ENCODE measurements around the gene TMEM185B.

TMEM185B gene

DNA sequence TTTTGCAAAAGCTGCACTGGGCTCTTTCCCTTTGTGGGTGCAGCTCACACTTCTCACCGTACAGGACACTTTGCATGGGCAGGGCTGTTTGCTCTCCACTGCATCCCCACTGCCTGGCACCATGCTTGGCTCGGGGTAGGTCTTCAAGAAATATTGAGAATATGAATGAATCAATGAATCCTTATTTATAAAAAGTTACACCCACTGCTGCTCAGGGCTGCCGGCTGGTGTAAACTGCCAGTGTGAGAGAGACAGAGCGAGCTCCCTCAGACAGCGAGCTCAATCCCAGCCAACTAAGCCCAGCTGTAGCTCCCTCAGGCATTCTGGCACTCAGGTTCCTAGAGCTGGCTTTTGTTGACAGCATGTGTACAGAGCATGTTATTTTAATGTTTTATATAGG lies 3.4 kb downstream of the TMEM185B start:
- Histone ChIP-seq H3K9me3 (ENCODE audit: insufficient read depth, low read length) (no peaks in the 10 kb centered on the region), H3K4me3 (ENCODE audit: insufficient read depth, low read length, poor library complexity, severe bottlenecking) (no peak overlapping the region), H3K27me3 (ENCODE audit: low read length) (no peaks in the 10 kb centered on the region), H3K4me2 (ENCODE audit: low read depth, low read length, poor library complexity, severe bottlenecking) (no peak overlapping the region), H3K9ac (ENCODE audit: low read length) (no peak overlapping the region), H3K27ac (ENCODE audit: low read depth, low read length) (no peak overlapping the region), H3K9me2 (replicated peaks; ENCODE audit: insufficient read depth, low read length) (no peaks in the 10 kb centered on the region), H3K79me2 (ENCODE audit: insufficient read depth, low read length) (no peaks in the 10 kb centered on the region), H4K20me1 (ENCODE audit: low read depth, low read length) (no peaks in the 10 kb centered on the region), H3K36me3 (ENCODE audit: low read length) (no peaks in the 10 kb centered on the region), H2AFZ (ENCODE audit: low read depth, low read length, severe bottlenecking) (no peak overlapping the region), H3F3A (ENCODE audit: insufficient read depth) (no peaks in the 10 kb centered on the region)
- no peak for TF ChIP-seq EZH2phosphoT487 (conservative IDR thresholded peaks at IDR 0.05; ENCODE audit: low read length)
- TF ChIP-seq, protein P1, sequence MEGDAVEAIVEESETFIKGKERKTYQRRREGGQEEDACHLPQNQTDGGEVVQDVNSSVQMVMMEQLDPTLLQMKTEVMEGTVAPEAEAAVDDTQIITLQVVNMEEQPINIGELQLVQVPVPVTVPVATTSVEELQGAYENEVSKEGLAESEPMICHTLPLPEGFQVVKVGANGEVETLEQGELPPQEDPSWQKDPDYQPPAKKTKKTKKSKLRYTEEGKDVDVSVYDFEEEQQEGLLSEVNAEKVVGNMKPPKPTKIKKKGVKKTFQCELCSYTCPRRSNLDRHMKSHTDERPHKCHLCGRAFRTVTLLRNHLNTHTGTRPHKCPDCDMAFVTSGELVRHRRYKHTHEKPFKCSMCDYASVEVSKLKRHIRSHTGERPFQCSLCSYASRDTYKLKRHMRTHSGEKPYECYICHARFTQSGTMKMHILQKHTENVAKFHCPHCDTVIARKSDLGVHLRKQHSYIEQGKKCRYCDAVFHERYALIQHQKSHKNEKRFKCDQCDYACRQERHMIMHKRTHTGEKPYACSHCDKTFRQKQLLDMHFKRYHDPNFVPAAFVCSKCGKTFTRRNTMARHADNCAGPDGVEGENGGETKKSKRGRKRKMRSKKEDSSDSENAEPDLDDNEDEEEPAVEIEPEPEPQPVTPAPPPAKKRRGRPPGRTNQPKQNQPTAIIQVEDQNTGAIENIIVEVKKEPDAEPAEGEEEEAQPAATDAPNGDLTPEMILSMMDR (IDR thresholded peaks at IDR 0.05; ENCODE audit: insufficient read depth, low read length, poor library complexity, severe bottlenecking), result no peak

DNA sequence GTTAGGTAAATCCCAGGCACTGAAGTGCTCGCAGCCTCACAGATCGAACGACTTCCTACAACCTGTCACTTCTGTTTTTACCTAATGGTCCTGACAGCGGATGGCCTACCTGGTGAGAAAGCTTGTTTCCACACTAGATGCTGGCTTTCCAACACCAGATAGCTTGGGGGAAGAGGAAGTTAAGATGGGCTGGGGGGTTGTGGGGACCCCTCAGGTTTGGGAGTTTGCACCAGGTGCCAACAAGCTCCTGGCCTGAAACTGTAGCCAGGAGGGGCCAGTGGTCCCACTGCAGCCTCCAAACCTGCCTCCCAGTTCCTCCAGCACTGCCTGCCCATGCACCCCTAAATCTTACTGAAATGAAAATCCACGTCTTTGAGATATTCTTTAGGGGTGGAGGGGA lies 3.9 kb downstream of the TMEM185B start:
- no peak for TF ChIP-seq EZH2phosphoT487 (conservative IDR thresholded peaks at IDR 0.05; ENCODE audit: low read length)
- Histone ChIP-seq H3K36me3 (ENCODE audit: low read length) (no peaks in the 10 kb centered on the region), H3F3A (ENCODE audit: insufficient read depth) (no peaks in the 10 kb centered on the region), H3K27me3 (ENCODE audit: low read length) (no peaks in the 10 kb centered on the region), H3K9ac (ENCODE audit: low read length) (no peak overlapping the region), H3K9me3 (ENCODE audit: insufficient read depth, low read length) (no peaks in the 10 kb centered on the region), H3K9me2 (replicated peaks; ENCODE audit: insufficient read depth, low read length) (no peaks in the 10 kb centered on the region), H3K4me2 (ENCODE audit: low read depth, low read length, poor library complexity, severe bottlenecking) (no peak overlapping the region), H4K20me1 (ENCODE audit: low read depth, low read length) (no peaks in the 10 kb centered on the region), H3K27ac (ENCODE audit: low read depth, low read length) (no peak overlapping the region), H3K79me2 (ENCODE audit: insufficient read depth, low read length) (no peaks in the 10 kb centered on the region), H2AFZ (ENCODE audit: low read depth, low read length, severe bottlenecking) (no peak overlapping the region), H3K4me3 (ENCODE audit: insufficient read depth, low read length, poor library complexity, severe bottlenecking) (no peak overlapping the region)

DNA sequence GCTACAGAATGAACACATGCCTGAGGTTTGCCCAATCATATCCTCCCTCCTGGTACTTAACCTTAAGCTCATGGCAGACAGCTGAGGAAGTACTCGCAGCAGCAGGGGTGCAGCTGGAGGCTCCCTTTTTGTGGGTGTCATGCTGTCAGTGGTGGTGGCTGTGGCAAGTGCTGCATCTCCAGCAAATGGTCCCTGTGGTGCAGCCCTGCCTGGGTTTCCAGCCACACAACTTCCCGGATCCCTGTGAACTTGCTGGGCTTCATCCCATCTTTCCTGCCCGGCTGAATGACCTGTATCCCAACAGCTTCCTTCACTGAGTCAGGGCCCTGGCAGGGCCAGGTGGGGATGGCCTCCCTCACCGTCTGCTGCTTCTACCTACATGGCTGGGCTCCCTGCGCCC lies 5.0 kb downstream of the TMEM185B start:
- Histone ChIP-seq H3K4me3 (ENCODE audit: insufficient read depth, low read length, poor library complexity, severe bottlenecking) (no peak overlapping the region), H4K20me1 (ENCODE audit: low read depth, low read length) (no peaks in the 10 kb centered on the region), H3K4me2 (ENCODE audit: low read depth, low read length, poor library complexity, severe bottlenecking) (no peak overlapping the region), H3K9me3 (ENCODE audit: insufficient read depth, low read length) (no peaks in the 10 kb centered on the region), H3K79me2 (ENCODE audit: insufficient read depth, low read length) (no peaks in the 10 kb centered on the region), H3K27ac (ENCODE audit: low read depth, low read length) (no peak overlapping the region), H3K36me3 (ENCODE audit: low read length) (no peaks in the 10 kb centered on the region), H3K9me2 (replicated peaks; ENCODE audit: insufficient read depth, low read length) (no peaks in the 10 kb centered on the region), H3K9ac (ENCODE audit: low read length) (no peak overlapping the region), H2AFZ (ENCODE audit: low read depth, low read length, severe bottlenecking) (no peak overlapping the region), H3K27me3 (ENCODE audit: low read length) (no peaks in the 10 kb centered on the region), H3F3A (ENCODE audit: insufficient read depth) (no peaks in the 10 kb centered on the region)
- TF ChIP-seq, protein P1 (IDR thresholded peaks at IDR 0.05; ENCODE audit: insufficient read depth, low read length, poor library complexity, severe bottlenecking), result no peak
- no peak for TF ChIP-seq EZH2phosphoT487 (conservative IDR thresholded peaks at IDR 0.05; ENCODE audit: low read length)

- Histone ChIP-seq H3K4me3 (ENCODE audit: insufficient read depth, low read length, poor library complexity, severe bottlenecking) (no peak overlapping the region), H3K4me2 (ENCODE audit: low read depth, low read length, poor library complexity, severe bottlenecking) (no peak overlapping the region), H3K9me2 (replicated peaks; ENCODE audit: insufficient read depth, low read length) (no peaks in the 10 kb centered on the region), H4K20me1 (ENCODE audit: low read depth, low read length) (no peaks in the 10 kb centered on the region), H3K9ac (ENCODE audit: low read length) (no peak overlapping the region), H3K36me3 (ENCODE audit: low read length) (no peaks in the 10 kb centered on the region), H2AFZ (ENCODE audit: low read depth, low read length, severe bottlenecking) (no peak overlapping the region), H3K79me2 (ENCODE audit: insufficient read depth, low read length) (no peaks in the 10 kb centered on the region), H3K9me3 (ENCODE audit: insufficient read depth, low read length) (no peaks in the 10 kb centered on the region), H3K27ac (ENCODE audit: low read depth, low read length) (no peak overlapping the region), H3F3A (ENCODE audit: insufficient read depth) (no peaks in the 10 kb centered on the region), H3K27me3 (ENCODE audit: low read length) (no peaks in the 10 kb centered on the region)
- no peak for TF ChIP-seq EZH2phosphoT487 (conservative IDR thresholded peaks at IDR 0.05; ENCODE audit: low read length)
- TF ChIP-seq, protein P1 (IDR thresholded peaks at IDR 0.05; ENCODE audit: insufficient read depth, low read length, poor library complexity, severe bottlenecking), result no peak
These were observed 12.9 kb downstream of the TMEM185B start for GRCh38 chr2:120210270-120210693.
